Naive thymus-derived CD4-positive, alpha-beta T cell (primary cell): ENCODE data around the gene BCL11A. TPM values are rescaled to one million over a fixed set of nuclear protein-coding genes. Genes with fewer than 3 reads are reported as not detected.

ENCODE experiments used
- ATAC-seq: fragments of 150-1000 bp; cut with Tn5 transposase; 2 replicates; pipeline ENCODE4 v1.10.0; 2021; ENCODE audit warnings: mild to moderate bottlenecking, moderate library complexity
- CTCF ChIA-PET: fragments of 350-600 bp; sonication (Branson Sonifier 250); formaldehyde crosslinking; loops from one replicate; lab custom pipeline; 2021; ENCODE audit warnings: antibody characterized with exemption; lab: Charles Lee
- POLR2A ChIA-PET: fragments of 350-600 bp; sonication (Branson Sonifier 250); formaldehyde crosslinking; loops from one replicate; lab custom pipeline; 2021; ENCODE audit warnings: antibody characterized with exemption, inconsistent platforms; lab: Charles Lee
- DNase-seq, 9 donors: peaks; one replicate each; pipeline versions ENCODE4 v3.0.0 to v3.0.0-alpha.2; 2020 to 2022; ENCODE audit warnings: mixed read lengths in 1 of 9
- H3K27ac ChIP-seq: one replicate; pipeline ENCODE4 v1.7.0; 2013; ENCODE audit warnings: mild to moderate bottlenecking, low read depth, low read length, moderate library complexity
- H3K27me3 ChIP-seq, 2 donors: one replicate each; pipeline ENCODE4 v1.7.0; 2013; ENCODE audit warnings: low read length in 2 of 2, mild to moderate bottlenecking in 2 of 2, moderate library complexity in 2 of 2; ENCODE audit not compliant: control insufficient read depth in 2 of 2, insufficient read depth in 2 of 2
- H3K36me3 ChIP-seq, 3 experiments: 1 replicate in 2 of 3; 2 replicates in 1 of 3; pipeline ENCODE4 v1.7.0; 2013; ENCODE audit warnings: low read length in 3 of 3, mild to moderate bottlenecking in 3 of 3, moderate library complexity in 1 of 3; ENCODE audit not compliant: insufficient read depth in 3 of 3, control insufficient read depth in 2 of 3
- H3K4me1 ChIP-seq, 2 donors: one replicate each; pipeline ENCODE4 v1.7.0; 2013; ENCODE audit warnings: low read length in 2 of 2, mild to moderate bottlenecking in 2 of 2, moderate library complexity in 1 of 2; ENCODE audit not compliant: control insufficient read depth in 2 of 2, insufficient read depth in 2 of 2
- H3K4me3 ChIP-seq: 2 replicates; pipeline ENCODE4 v1.7.0; 2013; ENCODE audit warnings: mild to moderate bottlenecking, low read length
- H3K9me3 ChIP-seq, 3 experiments: 1 replicate in 2 of 3; 2 replicates in 1 of 3; pipeline ENCODE4 v1.7.0; 2013; ENCODE audit warnings: low read length in 3 of 3; ENCODE audit not compliant: control insufficient read depth in 2 of 3
- H3K27ac Mint-ChIP-seq, 9 donors: one replicate each; pipeline ENCODE4 v1.8.0; 2020 to 2022; ENCODE audit warnings: mixed read lengths in 9 of 9, mild to moderate bottlenecking in 8 of 9, moderate library complexity in 5 of 9, inconsistent platforms in 2 of 9
- H3K27me3 Mint-ChIP-seq, 5 donors: one replicate each; pipeline ENCODE4 v1.8.0; 2021 to 2022; ENCODE audit warnings: mixed read lengths in 5 of 5, mild to moderate bottlenecking in 1 of 5
- H3K36me3 Mint-ChIP-seq, 5 donors: one replicate each; pipeline ENCODE4 v1.8.0; 2020 to 2022; ENCODE audit warnings: mixed read lengths in 5 of 5, mild to moderate bottlenecking in 3 of 5, inconsistent platforms in 1 of 5
- H3K4me1 Mint-ChIP-seq, 7 donors: one replicate each; pipeline ENCODE4 v1.8.0; 2020 to 2022; ENCODE audit warnings: mixed read lengths in 7 of 7, mild to moderate bottlenecking in 3 of 7, inconsistent platforms in 1 of 7
- H3K4me3 Mint-ChIP-seq, 10 donors: one replicate each; pipeline ENCODE4 v1.8.0; 2020 to 2022; ENCODE audit warnings: mild to moderate bottlenecking in 10 of 10, mixed read lengths in 10 of 10, moderate library complexity in 6 of 10, inconsistent platforms in 2 of 10
- H3K9me3 Mint-ChIP-seq, 11 donors: one replicate each; pipeline ENCODE4 v1.8.0; 2020 to 2022; ENCODE audit warnings: mixed read lengths in 11 of 11, mild to moderate bottlenecking in 4 of 11, inconsistent platforms in 1 of 11, moderate library complexity in 1 of 11
- intact Hi-C, 2 donors: fragments of 100-400 bp; cut with micrococcal nuclease; formaldehyde crosslinking; loops; one replicate each; pipeline ENCODE4 v1.15.1; 2023
- polyA plus RNA-seq, 2 donors: library from polyadenylated mRNA; unstranded; fragments of 300-500 nt; fragmentation: Illumina TruSeq; gene quantifications; one replicate each; pipeline ENCODE4 v1.2.3, GENCODE V29; 2021
- total RNA-seq, 6 experiments: library from RNA in 5 of 6; stranded (reverse) in 5 of 6; gene quantifications; 1 replicate in 5 of 6; 2 replicates in 1 of 6; pipeline ENCODE4 v1.2.3 and lab custom pipeline; 2021 to 2026

The BCL11A gene
- total and polyA plus RNA-seq, 7 experiments from 2014 or later, result 1.5 to 26.2 (median 2.5) TPM; not detected in 1

DNA sequence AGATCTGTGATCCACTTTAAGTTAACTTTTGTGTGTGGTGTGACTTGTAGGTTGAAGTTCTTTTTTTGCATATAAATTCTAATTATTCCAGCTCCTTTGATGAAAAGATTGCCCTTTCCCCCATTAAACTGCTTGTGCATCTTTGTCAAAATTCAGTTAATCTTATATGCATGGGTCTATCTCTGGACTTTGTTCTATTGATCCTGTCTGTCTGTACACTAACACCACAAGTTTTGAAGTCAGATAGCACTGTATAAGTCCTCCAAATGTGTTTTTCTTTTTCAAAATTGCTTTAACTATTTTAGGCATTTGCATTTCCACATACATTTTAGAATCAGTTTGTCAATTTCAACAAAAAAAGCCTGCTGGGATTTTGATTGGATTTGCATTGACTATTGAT, 137.6 kb downstream of the BCL11A start:
- Histone ChIP-seq H3K4me1 (no peaks in the 10 kb centered on the region), H3K36me3 (no peaks in the 10 kb centered on the region), H3K27ac (no peak overlapping the region), H3K4me3 (no peak overlapping the region), H3K27me3 (no peaks in the 10 kb centered on the region), H3K9me3 (no peaks in the 10 kb centered on the region)
- no peaks in the 10 kb centered on the region for H3K36me3 Mint-ChIP-seq
- H3K9me3 Mint-ChIP-seq, result peaks cover 0 to 5% (median 0%) of the 10 kb centered on the region in 11 donors
- ChIA-PET CTCF (no interaction called here), POLR2A (no interaction called here)
- intact Hi-C loops, result no loop called here
- H3K4me3 Mint-ChIP-seq, result no peak overlapping the region
- no peak for ATAC-seq
- H3K27ac Mint-ChIP-seq, result no peak overlapping the region
- H3K27me3 Mint-ChIP-seq, result peaks cover 3 to 10% (median 7%) of the 10 kb centered on the region in 5 donors
- peaks cover 0 to 10% (median 3%) of the 10 kb centered on the region in 7 donors for H3K4me1 Mint-ChIP-seq
- DNase-seq, result no peak

DNA sequence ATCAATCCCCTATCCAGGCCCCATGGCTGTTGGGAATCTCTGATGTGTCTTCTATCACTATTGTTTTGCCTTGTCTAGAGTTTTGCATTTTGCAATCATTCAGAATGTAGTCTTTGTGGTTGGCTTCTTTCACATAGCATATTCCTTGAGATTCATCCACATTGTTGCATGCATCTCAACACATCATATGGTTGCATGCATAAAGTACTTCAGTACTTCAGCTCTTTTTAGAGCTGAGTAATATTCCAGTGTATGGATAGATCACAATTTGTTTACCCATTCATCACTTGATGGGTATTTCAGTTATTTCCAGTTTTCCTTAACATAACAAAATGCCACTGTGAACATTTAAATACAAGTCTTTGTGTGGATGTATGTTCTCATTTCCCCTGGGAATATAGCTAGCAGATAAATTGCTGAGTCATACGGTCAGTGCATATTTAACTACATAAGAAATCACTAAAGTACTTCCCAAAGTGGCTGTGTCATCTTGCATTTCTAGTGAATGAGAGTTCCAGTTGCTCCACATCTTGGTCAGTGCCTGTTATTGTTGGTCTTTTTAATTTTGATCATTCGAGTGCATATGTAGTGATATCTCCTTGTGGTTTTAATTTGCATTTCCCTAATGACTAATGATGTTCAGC, 138.8 kb downstream of the BCL11A start:
- ATAC-seq (no peak), DNase-seq (no peak)
- H3K4me1 Mint-ChIP-seq, result peaks cover 0 to 16% (median 3%) of the 10 kb centered on the region in 7 donors
- Histone ChIP-seq H3K27me3 (no peaks in the 10 kb centered on the region), H3K4me1 (no peaks in the 10 kb centered on the region), H3K9me3 (no peaks in the 10 kb centered on the region), H3K27ac (no peak overlapping the region), H3K36me3 (no peaks in the 10 kb centered on the region), H3K4me3 (no peak overlapping the region)
- no peak overlapping the region for H3K27ac Mint-ChIP-seq
- ChIA-PET POLR2A (no interaction called here), CTCF (no interaction called here)
- peaks cover 5 to 9% (median 7%) of the 10 kb centered on the region in 5 donors for H3K27me3 Mint-ChIP-seq
- intact Hi-C loops, result no loop called here
- H3K36me3 Mint-ChIP-seq, result no peaks in the 10 kb centered on the region
- no peak overlapping the region for H3K4me3 Mint-ChIP-seq
- peaks cover 0 to 5% (median 0%) of the 10 kb centered on the region in 11 donors for H3K9me3 Mint-ChIP-seq

DNA sequence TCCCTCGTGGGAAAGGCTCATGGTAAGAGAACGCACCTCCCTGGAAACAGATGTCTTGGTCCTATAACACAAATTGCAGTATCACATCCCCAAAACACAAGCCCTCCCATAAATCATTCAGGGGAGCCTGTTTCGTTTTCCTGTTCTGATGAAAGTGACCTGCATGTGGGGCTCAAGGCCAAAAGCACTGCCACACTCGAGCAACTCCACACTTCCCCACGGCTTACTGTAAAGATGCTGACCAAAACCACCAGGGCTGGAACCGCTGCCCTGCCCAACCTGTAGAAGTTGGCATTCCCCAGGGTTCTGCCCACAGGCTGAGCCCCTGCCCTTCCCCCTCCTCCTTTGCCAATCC, 139.7 kb downstream of the BCL11A start:
- peaks cover 0 to 5% (median 0%) of the 10 kb centered on the region in 11 donors for H3K9me3 Mint-ChIP-seq
- ATAC-seq (peak; percentile 46), DNase-seq (no peak)
- no peak overlapping the region for H3K27ac Mint-ChIP-seq
- Histone ChIP-seq H3K27me3 (no peaks in the 10 kb centered on the region), H3K27ac (no peak overlapping the region), H3K36me3 (no peaks in the 10 kb centered on the region), H3K9me3 (no peaks in the 10 kb centered on the region), H3K4me1 (no peaks in the 10 kb centered on the region), H3K4me3 (no peak overlapping the region)
- H3K36me3 Mint-ChIP-seq, result no peaks in the 10 kb centered on the region
- ChIA-PET POLR2A (no interaction called here), CTCF (no interaction called here)
- H3K4me1 Mint-ChIP-seq, result peaks cover 0 to 16% (median 3%) of the 10 kb centered on the region in 7 donors
- intact Hi-C loops, result no loop called here
- H3K27me3 Mint-ChIP-seq, result peaks cover 0 to 17% (median 7%) of the 10 kb centered on the region in 5 donors
- no peak overlapping the region for H3K4me3 Mint-ChIP-seq

DNA sequence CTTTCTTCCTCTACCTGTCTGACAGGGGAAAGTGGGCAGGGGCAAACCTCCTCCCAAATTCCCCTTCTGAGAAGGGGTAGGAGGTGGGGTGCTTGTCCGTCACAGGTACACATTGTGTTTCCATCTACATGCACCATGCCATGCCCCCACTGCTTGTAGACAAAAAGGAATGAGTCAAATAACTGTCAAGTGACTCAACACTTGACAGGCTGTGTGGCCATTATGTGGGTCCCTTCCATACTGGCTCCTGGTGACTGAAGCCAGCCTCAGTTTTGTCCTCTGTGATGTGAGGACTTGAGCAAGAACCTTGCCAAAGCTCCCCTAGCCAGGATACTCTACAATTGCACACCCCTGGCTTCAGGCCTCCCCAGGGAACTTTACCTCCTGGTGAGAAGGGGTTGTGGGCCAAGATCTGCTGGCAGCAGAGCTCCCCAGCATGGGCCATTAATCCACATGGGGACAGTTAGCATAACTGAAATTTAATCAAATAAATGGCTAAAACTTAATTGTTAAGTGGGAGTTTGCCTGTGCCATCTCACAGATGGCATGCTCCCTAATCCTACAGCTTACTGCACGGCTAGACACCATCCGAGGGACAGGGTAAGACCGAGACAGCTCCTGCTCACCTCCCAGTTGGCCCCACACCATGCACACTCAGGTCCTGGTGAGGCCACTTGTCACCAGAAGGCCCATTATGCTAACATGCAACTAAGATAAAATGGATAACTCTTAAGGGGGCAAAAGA, 140.2 kb downstream of the BCL11A start:
- ATAC-seq (no peak), DNase-seq (no peak)
- ChIA-PET CTCF (no interaction called here), POLR2A (no interaction called here)
- H3K4me3 ChIP-seq, result no peak overlapping the region
- Mint-ChIP-seq H3K4me3 (no peak overlapping the region), H3K36me3 (no peaks in the 10 kb centered on the region), H3K9me3 (peaks cover 0 to 5% (median 0%) of the 10 kb centered on the region in 11 donors), H3K27ac (no peak overlapping the region), H3K4me1 (peaks cover 0 to 16% (median 3%) of the 10 kb centered on the region in 7 donors), H3K27me3 (peaks cover 0 to 20% (median 7%) of the 10 kb centered on the region in 5 donors)
- H3K9me3 ChIP-seq, result no peaks in the 10 kb centered on the region
- no peaks in the 10 kb centered on the region for H3K27me3 ChIP-seq
- no peaks in the 10 kb centered on the region for H3K36me3 ChIP-seq
- intact Hi-C loops, result no loop called here
- no peak overlapping the region for H3K27ac ChIP-seq
- H3K4me1 ChIP-seq, result no peaks in the 10 kb centered on the region

DNA sequence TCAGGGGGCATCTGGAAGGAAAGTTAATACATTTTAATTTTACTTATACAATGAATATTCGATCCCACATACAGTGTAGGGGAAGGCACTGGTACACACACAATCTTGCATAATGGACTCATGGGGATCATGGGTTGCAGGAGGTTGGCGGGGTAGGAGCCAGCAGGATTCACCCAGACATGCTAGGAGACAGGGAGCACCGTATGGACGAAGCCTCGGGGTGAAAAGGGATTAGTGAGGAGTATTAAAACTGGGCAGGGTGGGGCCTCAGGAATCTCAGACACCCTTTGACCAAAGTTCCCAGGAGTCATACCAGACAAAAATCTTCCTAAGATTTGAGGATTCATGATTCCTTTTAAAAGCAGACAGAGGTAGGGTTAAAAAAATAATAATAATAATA, 140.8 kb downstream of the BCL11A start:
- Histone ChIP-seq H3K4me3 (no peak overlapping the region), H3K4me1 (no peaks in the 10 kb centered on the region), H3K36me3 (no peaks in the 10 kb centered on the region), H3K27ac (no peak overlapping the region), H3K9me3 (no peaks in the 10 kb centered on the region), H3K27me3 (no peaks in the 10 kb centered on the region)
- Mint-ChIP-seq H3K27me3 (peaks cover 0 to 20% (median 8%) of the 10 kb centered on the region in 5 donors), H3K4me3 (no peak overlapping the region), H3K9me3 (peaks cover 0 to 5% (median 0%) of the 10 kb centered on the region in 11 donors), H3K4me1 (peaks cover 0 to 16% (median 3%) of the 10 kb centered on the region in 7 donors), H3K27ac (no peak overlapping the region), H3K36me3 (no peaks in the 10 kb centered on the region)
- CTCF ChIA-PET, result no interaction called here
- DNase-seq (no peak), ATAC-seq (no peak)
- intact Hi-C loops, result no loop called here
- POLR2A ChIA-PET, result no interaction called here

DNA sequence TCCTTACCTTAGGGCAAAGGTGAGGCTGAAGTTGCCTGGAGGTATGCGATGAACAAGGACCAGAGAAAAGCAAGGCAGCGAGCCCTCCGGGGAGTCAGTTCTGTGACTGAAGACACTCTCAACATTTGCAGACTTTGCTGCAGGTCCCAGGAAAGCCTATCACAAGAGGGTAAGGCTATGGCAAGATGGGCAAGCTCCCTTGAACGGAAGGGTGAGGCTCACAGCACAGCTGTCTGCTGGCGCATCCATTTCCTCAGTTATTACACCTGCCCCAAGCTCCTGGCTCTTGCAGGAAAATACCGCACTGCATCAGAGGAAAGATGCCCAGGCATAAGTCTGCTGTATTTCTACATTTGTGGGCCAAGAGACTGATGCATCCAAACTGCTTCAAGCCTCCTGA, 141.4 kb downstream of the BCL11A start:
- peaks cover 0 to 25% (median 10%) of the 10 kb centered on the region in 5 donors for H3K27me3 Mint-ChIP-seq
- peaks cover 0 to 5% (median 0%) of the 10 kb centered on the region in 11 donors for H3K9me3 Mint-ChIP-seq
- CTCF ChIA-PET, result no interaction called here
- DNase-seq (no peak), ATAC-seq (no peak)
- Histone ChIP-seq H3K27ac (no peak overlapping the region), H3K9me3 (no peaks in the 10 kb centered on the region), H3K4me1 (no peaks in the 10 kb centered on the region), H3K36me3 (no peaks in the 10 kb centered on the region), H3K27me3 (no peaks in the 10 kb centered on the region), H3K4me3 (no peak overlapping the region)
- no peak overlapping the region for H3K27ac Mint-ChIP-seq
- no peaks in the 10 kb centered on the region for H3K36me3 Mint-ChIP-seq
- POLR2A ChIA-PET, result no interaction called here
- H3K4me3 Mint-ChIP-seq, result peak overlapping the region in 1 of 10 donors; percentile 12
- intact Hi-C loops, result no loop called here
- H3K4me1 Mint-ChIP-seq, result peaks cover 0 to 16% (median 3%) of the 10 kb centered on the region in 7 donors
